HG03457 (cell line): ENCODE results near the gene GPR84.

Experiments
- ATAC-seq: cut with Tn5 transposase; IDR thresholded peaks from one replicate; pipeline ENCODE4 v1.9.1; 2021; ENCODE audit warnings: moderate number of reproducible peaks; ENCODE audit not compliant: unreplicated experiment

GPR84 gene

GRCh38 chr12:54392485-54393206, 28.4 kb upstream of the GPR84 start:
- ATAC-seq = no peak

- ATAC-seq = peak; percentile 71
Measured at GRCh38 chr12:54390668-54391551, 26.6 kb upstream of the GPR84 start.

GRCh38 chr12:54390176-54390667, 25.9 kb upstream of the GPR84 start:
- no peak for ATAC-seq

- ATAC-seq = no peak
Measured at GRCh38 chr12:54389607-54390175, 25.4 kb upstream of the GPR84 start.

- ATAC-seq = no peak
Measured at GRCh38 chr12:54389134-54389508, 24.8 kb upstream of the GPR84 start.

- no peak for ATAC-seq
Measured at GRCh38 chr12:54388237-54389133, 24.2 kb upstream of the GPR84 start.

- ATAC-seq = no peak
Measured at GRCh38 chr12:54387114-54387467, 22.8 kb upstream of the GPR84 start.

GRCh38 chr12:54386403-54387113, 22.3 kb upstream of the GPR84 start:
- ATAC-seq = no peak

GRCh38 chr12:54385251-54385914, 21.1 kb upstream of the GPR84 start:
- ATAC-seq = no peak

GRCh38 chr12:54384591-54385041, 20.3 kb upstream of the GPR84 start, which contains the start of gene ZNF385A:
Gene ZNF385A, minus strand, starts transcription at chr12:54384733. Its CDS starts 219 bp downstream, at chr12:54384514.
- no peak for ATAC-seq

- no peak for ATAC-seq
Measured at GRCh38 chr12:54383041-54383609, 18.8 kb upstream of the GPR84 start.

- no peak for ATAC-seq
Measured at GRCh38 chr12:54381136-54381535, 16.9 kb upstream of the GPR84 start.

GRCh38 chr12:54379398-54380201, 15.3 kb upstream of the GPR84 start:
- no peak for ATAC-seq

GRCh38 chr12:54378796-54379397, 14.6 kb upstream of the GPR84 start:
- ATAC-seq = no peak

- ATAC-seq = no peak
Measured at GRCh38 chr12:54377797-54378515, 13.7 kb upstream of the GPR84 start.

GRCh38 chr12:54377007-54377406, 12.7 kb upstream of the GPR84 start:
- no peak for ATAC-seq

- ATAC-seq = no peak
Measured at GRCh38 chr12:54376596-54376995, 12.3 kb upstream of the GPR84 start.
